H1 (cell line): ENCODE measurements around the gene PTPRG. TPM values are rescaled to one million over a fixed set of nuclear protein-coding genes. Genes with fewer than 3 reads are reported as not detected.

Source experiments
- ASH2L ChIP-seq: fragments of 200-600, 300-600 bp; sonication (generic); IDR thresholded peaks from one replicate; pipeline ENCODE4 v1.7.1; 2017; ENCODE audit warnings: low read length
- EP300 ChIP-seq, 2 experiments: IDR thresholded peaks; 1 replicate in 1 of 2; 2 replicates in 1 of 2; pipeline ENCODE4 v1.6.1; 2011 to 2012; ENCODE audit warnings: low read depth in 2 of 2, low read length in 2 of 2, mild to moderate bottlenecking in 2 of 2, borderline replicate concordance in 1 of 2, inconsistent platforms in 1 of 2, moderate library complexity in 1 of 2
- RBBP5 ChIP-seq: IDR thresholded peaks from 2 replicates; pipeline ENCODE4 v1.7.1; 2012; ENCODE audit warnings: low read depth, mild to moderate bottlenecking, inconsistent platforms, low read length, moderate library complexity, borderline replicate concordance
- SUZ12 ChIP-seq: fragments of 200-600 bp; sonication (generic); IDR thresholded peaks from 2 replicates; pipeline ENCODE4 v1.6.1; 2012; ENCODE audit warnings: mild to moderate bottlenecking, inconsistent platforms, low read length, moderate library complexity, mixed read lengths
- polyA plus RNA-seq, 7 experiments: library from polyadenylated mRNA; depleted of rRNA in 3 of 7; stranded (reverse) in 5 of 7; unstranded in 2 of 7; fragments of >200 nt in 5 of 7; fragments of 200-250 nt in 2 of 7; gene quantifications; 1 replicate in 5 of 7; 2 replicates in 1 of 7; 4 replicates in 1 of 7; pipeline versions ENCODE4 v1.2.1 to v1.2.3, GENCODE V29; 2011 to 2013; ENCODE audit warnings: missing spikeins in 2 of 7, mixed read lengths in 2 of 7
- total RNA-seq: library from RNA; stranded (reverse); fragmentation: NEBNext Ultra II Directional; extraction: Animal tissue kit (Norgen Biotek cat#: 25700); gene quantifications from 2 replicates; pipeline ENCODE4 v1.2.1, GENCODE V29; 2021

Gene PTPRG
- total and polyA plus RNA-seq, 2 of the 8 experiments (the other 6 are each of a cell fraction or from before 2014, with no cell fraction given): 23.3 to 96.2 TPM

- TF ChIP-seq SUZ12: no peak
- no peak for TF ChIP-seq RBBP5
- no peak for TF ChIP-seq ASH2L
- TF ChIP-seq EP300 (IDR thresholded peaks at IDR 0.05; ENCODE audit: borderline replicate concordance in 1 of 2, low read depth in 2 of 2, low read length in 2 of 2): no peak
Observed at GRCh38 chr3:62114763-62115162, 553.4 kb downstream of the PTPRG start (continued).
